ENCODE data around the gene MOB3B. TPM values are rescaled to one million over a fixed set of nuclear protein-coding genes. Genes with fewer than 3 reads are reported as not detected.

The MOB3B gene
- total RNA-seq, 2 donors from 2014 or later: 3.1 to 17.8 TPM

- no peak for TF ChIP-seq POLR2AphosphoS5 (IDR thresholded peaks at IDR 0.05)
- TF ChIP-seq CTCF (IDR thresholded peaks at IDR 0.05): no peak
- TF ChIP-seq POLR2A (IDR thresholded peaks at IDR 0.05): no peak
- WGBS: 58% methylated on average over 2 of the region's 2 CpGs
- Histone ChIP-seq H3K4me3 (no peak overlapping the region), H3K9me3 (no peaks in the 10 kb centered on the region), H3K4me1 (replicated peaks) (no peaks in the 10 kb centered on the region), H3K27ac (no peak overlapping the region), H3K27me3 (replicated peaks; ENCODE audit: insufficient read depth) (no peaks in the 10 kb centered on the region), H3K36me3 (no peaks in the 10 kb centered on the region)
- intact Hi-C loops (cut with DNase I): no loop called here
- no peak for DNase-seq (ENCODE audit: low spot score)
These were observed 178.2 kb downstream of the MOB3B start for GRCh38 chr9:27351438-27351837.

GRCh38 chr9:27350382-27350976, 179.1 kb downstream of the MOB3B start:
- intact Hi-C loops (cut with DNase I): no loop called here

GRCh38 chr9:27349698-27350080, 179.9 kb downstream of the MOB3B start:
- intact Hi-C loops (cut with DNase I): no loop called here
- H3K4me3 ChIP-seq: no peak overlapping the region
- no peaks in the 10 kb centered on the region for H3K36me3 ChIP-seq
- no peaks in the 10 kb centered on the region for H3K27me3 ChIP-seq (replicated peaks; ENCODE audit: insufficient read depth)
- 60% methylated on average over 1 of the region's 1 CpG for WGBS
- no peak overlapping the region for H3K27ac ChIP-seq
- H3K4me1 ChIP-seq (replicated peaks): no peaks in the 10 kb centered on the region
- TF ChIP-seq POLR2AphosphoS5 (IDR thresholded peaks at IDR 0.05): no peak
- no peak for TF ChIP-seq POLR2A (IDR thresholded peaks at IDR 0.05)
- no peak for TF ChIP-seq CTCF (IDR thresholded peaks at IDR 0.05)
- no peaks in the 10 kb centered on the region for H3K9me3 ChIP-seq
- no peak for DNase-seq (ENCODE audit: low spot score)

More at GRCh38 chr9:27350382-27350976, 179.1 kb downstream of the MOB3B start:
- no peak overlapping the region for H3K4me3 ChIP-seq
- no peak for DNase-seq (ENCODE audit: low spot score)
- no peaks in the 10 kb centered on the region for H3K27me3 ChIP-seq (replicated peaks; ENCODE audit: insufficient read depth)
- H3K9me3 ChIP-seq: no peaks in the 10 kb centered on the region
- no peaks in the 10 kb centered on the region for H3K36me3 ChIP-seq
- no peak for TF ChIP-seq POLR2A (IDR thresholded peaks at IDR 0.05)
- TF ChIP-seq POLR2AphosphoS5 (IDR thresholded peaks at IDR 0.05): no peak
- no peak for TF ChIP-seq CTCF (IDR thresholded peaks at IDR 0.05)
- no peak overlapping the region for H3K27ac ChIP-seq
- WGBS: 93% methylated on average over 5 of the region's 5 CpGs
- no peaks in the 10 kb centered on the region for H3K4me1 ChIP-seq (replicated peaks)

GRCh38 chr9:27348785-27349697, 180.6 kb downstream of the MOB3B start:
- H3K9me3 ChIP-seq: no peaks in the 10 kb centered on the region
- no peaks in the 10 kb centered on the region for H3K36me3 ChIP-seq
- no peaks in the 10 kb centered on the region for H3K27me3 ChIP-seq (replicated peaks; ENCODE audit: insufficient read depth)
- H3K27ac ChIP-seq: no peak overlapping the region
- DNase-seq (ENCODE audit: low spot score): no peak
- TF ChIP-seq CTCF (IDR thresholded peaks at IDR 0.05) (no peak), POLR2AphosphoS5 (IDR thresholded peaks at IDR 0.05) (no peak), POLR2A (IDR thresholded peaks at IDR 0.05) (no peak)
- H3K4me3 ChIP-seq: no peak overlapping the region
- intact Hi-C loops (cut with DNase I): no loop called here
- no peaks in the 10 kb centered on the region for H3K4me1 ChIP-seq (replicated peaks)
- WGBS: 50% methylated on average over 5 of the region's 5 CpGs
